ENCODE data around the gene EHMT1. TPM values are rescaled to one million over a fixed set of nuclear protein-coding genes. Genes with fewer than 3 reads are reported as not detected.

EHMT1 gene
- total and polyA plus RNA-seq, 2 of the 13 experiments (the other 11 are each of a cell fraction or from before 2014, with no cell fraction given): 23.0 to 27.1 TPM

DNA sequence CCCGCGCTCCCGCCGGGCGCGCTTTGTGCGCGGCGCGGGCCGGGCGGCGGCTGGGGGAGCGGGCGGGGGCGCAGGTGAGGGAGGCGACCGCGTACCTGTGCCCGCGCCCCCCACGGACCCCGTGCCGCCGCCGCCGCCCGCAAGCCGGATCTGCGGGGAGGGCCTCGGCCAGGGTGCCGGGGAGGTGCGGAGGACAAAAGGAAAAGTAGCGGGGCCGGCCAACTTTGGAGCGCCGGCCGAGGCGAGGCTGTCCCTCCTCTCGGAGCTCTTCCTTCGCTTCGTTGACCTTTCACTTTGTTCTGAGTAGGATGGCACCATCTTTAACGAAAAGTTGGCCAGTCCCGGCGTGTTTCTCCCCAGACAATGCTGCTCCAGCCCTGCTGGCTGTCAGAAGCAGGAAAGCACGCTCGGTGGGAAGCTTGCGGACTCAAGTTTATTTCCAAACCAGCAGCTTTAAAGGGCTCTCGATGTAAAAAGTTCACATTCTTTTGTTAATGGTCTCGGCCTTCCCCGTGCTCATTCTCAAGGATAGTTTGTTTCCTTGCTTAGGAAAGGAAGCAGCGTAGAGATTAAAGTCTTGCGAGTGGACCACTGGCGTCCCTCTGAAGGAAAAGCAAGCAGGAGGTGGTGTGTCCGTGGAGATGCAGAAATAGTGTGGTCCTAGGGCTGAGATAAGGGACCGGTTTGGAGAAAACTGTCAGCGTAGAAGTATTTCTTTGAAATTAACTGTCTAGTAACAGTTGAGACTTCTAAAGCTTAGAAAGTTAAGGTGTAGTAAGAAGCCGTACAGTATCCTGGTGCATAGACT, 639 bp downstream of the EHMT1 start (continued):
- TF ChIP-seq, protein P1, sequence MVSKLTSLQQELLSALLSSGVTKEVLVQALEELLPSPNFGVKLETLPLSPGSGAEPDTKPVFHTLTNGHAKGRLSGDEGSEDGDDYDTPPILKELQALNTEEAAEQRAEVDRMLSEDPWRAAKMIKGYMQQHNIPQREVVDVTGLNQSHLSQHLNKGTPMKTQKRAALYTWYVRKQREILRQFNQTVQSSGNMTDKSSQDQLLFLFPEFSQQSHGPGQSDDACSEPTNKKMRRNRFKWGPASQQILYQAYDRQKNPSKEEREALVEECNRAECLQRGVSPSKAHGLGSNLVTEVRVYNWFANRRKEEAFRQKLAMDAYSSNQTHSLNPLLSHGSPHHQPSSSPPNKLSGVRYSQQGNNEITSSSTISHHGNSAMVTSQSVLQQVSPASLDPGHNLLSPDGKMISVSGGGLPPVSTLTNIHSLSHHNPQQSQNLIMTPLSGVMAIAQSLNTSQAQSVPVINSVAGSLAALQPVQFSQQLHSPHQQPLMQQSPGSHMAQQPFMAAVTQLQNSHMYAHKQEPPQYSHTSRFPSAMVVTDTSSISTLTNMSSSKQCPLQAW (CRISPR knock-in tag; IDR thresholded peaks at IDR 0.05): 0 out of 2 replicates have a peak, but pooled peaks have one; percentile 20
- TF ChIP-seq, protein P2, sequence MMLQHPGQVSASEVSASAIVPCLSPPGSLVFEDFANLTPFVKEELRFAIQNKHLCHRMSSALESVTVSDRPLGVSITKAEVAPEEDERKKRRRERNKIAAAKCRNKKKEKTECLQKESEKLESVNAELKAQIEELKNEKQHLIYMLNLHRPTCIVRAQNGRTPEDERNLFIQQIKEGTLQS (CRISPR knock-in tag; IDR thresholded peaks at IDR 0.05): 0 out of 2 replicates have a peak, but pooled peaks have one; percentile 7
- peak; percentile 52; the same call in 1 of the 2 replicates for TF ChIP-seq SAP130 (CRISPR knock-in tag; IDR thresholded peaks at IDR 0.05; ENCODE audit: low read depth)
- no peak for TF ChIP-seq CC2D1A (CRISPR knock-in tag; IDR thresholded peaks at IDR 0.05)
- TF ChIP-seq HMG20B (CRISPR knock-in tag; conservative IDR thresholded peaks at IDR 0.05): no peak
- no peak for TF ChIP-seq ZMYM2 (CRISPR knock-in tag; IDR thresholded peaks at IDR 0.05)
- TF ChIP-seq FOXP1 (IDR thresholded peaks at IDR 0.05): no peak
- TF ChIP-seq FOXP1 (CRISPR knock-in tag; IDR thresholded peaks at IDR 0.05): no peak
- TF ChIP-seq, protein P3, sequence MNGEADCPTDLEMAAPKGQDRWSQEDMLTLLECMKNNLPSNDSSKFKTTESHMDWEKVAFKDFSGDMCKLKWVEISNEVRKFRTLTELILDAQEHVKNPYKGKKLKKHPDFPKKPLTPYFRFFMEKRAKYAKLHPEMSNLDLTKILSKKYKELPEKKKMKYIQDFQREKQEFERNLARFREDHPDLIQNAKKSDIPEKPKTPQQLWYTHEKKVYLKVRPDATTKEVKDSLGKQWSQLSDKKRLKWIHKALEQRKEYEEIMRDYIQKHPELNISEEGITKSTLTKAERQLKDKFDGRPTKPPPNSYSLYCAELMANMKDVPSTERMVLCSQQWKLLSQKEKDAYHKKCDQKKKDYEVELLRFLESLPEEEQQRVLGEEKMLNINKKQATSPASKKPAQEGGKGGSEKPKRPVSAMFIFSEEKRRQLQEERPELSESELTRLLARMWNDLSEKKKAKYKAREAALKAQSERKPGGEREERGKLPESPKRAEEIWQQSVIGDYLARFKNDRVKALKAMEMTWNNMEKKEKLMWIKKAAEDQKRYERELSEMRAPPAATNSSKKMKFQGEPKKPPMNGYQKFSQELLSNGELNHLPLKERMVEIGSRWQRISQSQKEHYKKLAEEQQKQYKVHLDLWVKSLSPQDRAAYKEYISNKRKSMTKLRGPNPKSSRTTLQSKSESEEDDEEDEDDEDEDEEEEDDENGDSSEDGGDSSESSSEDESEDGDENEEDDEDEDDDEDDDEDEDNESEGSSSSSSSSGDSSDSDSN (CRISPR knock-in tag; IDR thresholded peaks at IDR 0.05): peak; percentile 40
- TF ChIP-seq, protein P4, sequence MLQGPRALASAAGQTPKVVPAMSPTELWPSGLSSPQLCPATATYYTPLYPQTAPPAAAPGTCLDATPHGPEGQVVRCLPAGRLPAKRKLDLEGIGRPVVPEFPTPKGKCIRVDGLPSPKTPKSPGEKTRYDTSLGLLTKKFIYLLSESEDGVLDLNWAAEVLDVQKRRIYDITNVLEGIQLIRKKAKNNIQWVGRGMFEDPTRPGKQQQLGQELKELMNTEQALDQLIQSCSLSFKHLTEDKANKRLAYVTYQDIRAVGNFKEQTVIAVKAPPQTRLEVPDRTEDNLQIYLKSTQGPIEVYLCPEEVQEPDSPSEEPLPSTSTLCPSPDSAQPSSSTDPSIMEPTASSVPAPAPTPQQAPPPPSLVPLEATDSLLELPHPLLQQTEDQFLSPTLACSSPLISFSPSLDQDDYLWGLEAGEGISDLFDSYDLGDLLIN (CRISPR knock-in tag; IDR thresholded peaks at IDR 0.05; ENCODE audit: borderline replicate concordance): no peak
- TF ChIP-seq, protein P5, sequence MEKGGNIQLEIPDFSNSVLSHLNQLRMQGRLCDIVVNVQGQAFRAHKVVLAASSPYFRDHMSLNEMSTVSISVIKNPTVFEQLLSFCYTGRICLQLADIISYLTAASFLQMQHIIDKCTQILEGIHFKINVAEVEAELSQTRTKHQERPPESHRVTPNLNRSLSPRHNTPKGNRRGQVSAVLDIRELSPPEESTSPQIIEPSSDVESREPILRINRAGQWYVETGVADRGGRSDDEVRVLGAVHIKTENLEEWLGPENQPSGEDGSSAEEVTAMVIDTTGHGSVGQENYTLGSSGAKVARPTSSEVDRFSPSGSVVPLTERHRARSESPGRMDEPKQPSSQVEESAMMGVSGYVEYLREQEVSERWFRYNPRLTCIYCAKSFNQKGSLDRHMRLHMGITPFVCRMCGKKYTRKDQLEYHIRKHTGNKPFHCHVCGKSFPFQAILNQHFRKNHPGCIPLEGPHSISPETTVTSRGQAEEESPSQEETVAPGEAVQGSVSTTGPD (CRISPR knock-in tag; IDR thresholded peaks at IDR 0.05): no peak
- no peak for TF ChIP-seq ZNF614 (CRISPR knock-in tag; IDR thresholded peaks at IDR 0.05; ENCODE audit: borderline replicate concordance)
- 0 out of 3 replicates have a peak, but pooled peaks have one; percentile 14 for TF ChIP-seq MXI1 (IDR thresholded peaks at IDR 0.05; ENCODE audit: borderline replicate concordance, low read depth, low read length)
- TF ChIP-seq, protein P6, sequence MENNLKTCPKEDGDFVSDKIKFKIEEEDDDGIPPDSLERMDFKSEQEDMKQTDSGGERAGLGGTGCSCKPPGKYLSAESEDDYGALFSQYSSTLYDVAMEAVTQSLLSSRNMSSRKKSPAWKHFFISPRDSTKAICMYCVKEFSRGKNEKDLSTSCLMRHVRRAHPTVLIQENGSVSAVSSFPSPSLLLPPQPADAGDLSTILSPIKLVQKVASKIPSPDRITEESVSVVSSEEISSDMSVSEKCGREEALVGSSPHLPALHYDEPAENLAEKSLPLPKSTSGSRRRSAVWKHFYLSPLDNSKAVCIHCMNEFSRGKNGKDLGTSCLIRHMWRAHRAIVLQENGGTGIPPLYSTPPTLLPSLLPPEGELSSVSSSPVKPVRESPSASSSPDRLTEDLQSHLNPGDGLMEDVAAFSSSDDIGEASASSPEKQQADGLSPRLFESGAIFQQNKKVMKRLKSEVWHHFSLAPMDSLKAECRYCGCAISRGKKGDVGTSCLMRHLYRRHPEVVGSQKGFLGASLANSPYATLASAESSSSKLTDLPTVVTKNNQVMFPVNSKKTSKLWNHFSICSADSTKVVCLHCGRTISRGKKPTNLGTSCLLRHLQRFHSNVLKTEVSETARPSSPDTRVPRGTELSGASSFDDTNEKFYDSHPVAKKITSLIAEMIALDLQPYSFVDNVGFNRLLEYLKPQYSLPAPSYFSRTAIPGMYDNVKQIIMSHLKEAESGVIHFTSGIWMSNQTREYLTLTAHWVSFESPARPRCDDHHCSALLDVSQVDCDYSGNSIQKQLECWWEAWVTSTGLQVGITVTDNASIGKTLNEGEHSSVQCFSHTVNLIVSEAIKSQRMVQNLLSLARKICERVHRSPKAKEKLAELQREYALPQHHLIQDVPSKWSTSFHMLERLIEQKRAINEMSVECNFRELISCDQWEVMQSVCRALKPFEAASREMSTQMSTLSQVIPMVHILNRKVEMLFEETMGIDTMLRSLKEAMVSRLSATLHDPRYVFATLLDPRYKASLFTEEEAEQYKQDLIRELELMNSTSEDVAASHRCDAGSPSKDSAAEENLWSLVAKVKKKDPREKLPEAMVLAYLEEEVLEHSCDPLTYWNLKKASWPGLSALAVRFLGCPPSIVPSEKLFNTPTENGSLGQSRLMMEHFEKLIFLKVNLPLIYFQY (CRISPR knock-in tag; IDR thresholded peaks at IDR 0.05; ENCODE audit: borderline replicate concordance): 0 out of 2 replicates have a peak, but pooled peaks have one; percentile 3

Data from HepG2 (cell line).